ENCODE measurements around the gene TRABD.

GRCh38 chr22:50208430-50208938, 22.8 kb downstream of the TRABD start:
- TF ChIP-seq GATA2 (IDR thresholded peaks at IDR 0.05; ENCODE audit: low read depth, low read length) (no peak), GATA3 (IDR thresholded peaks at IDR 0.05; ENCODE audit: low read depth, low read length) (no peak)

Measured in SH-SY5Y (cell line).